Adrenal gland (tissue), 12 donors: Measurements from ENCODE around the gene SEPTIN12. TPM values are rescaled to one million over a fixed set of nuclear protein-coding genes. Genes with fewer than 3 reads are reported as not detected.
A peak's percentile ranks its signal among the peaks of the same experiment; 100 is the strongest.

ENCODE experiments used
- DNase-seq, 7 donors: peaks; one replicate each; pipeline ENCODE4 v3.0.0-alpha.2; 2019 to 2020
- H3K27ac ChIP-seq, 5 donors: fragments of 200-600 bp; sonication (generic) in 4 of 5; 1 replicate in 3 of 5; 2 replicates in 2 of 5; pipeline versions ENCODE4 v1.5.1 to v1.8.0; 2016 to 2020; ENCODE audit warnings: mild to moderate bottlenecking in 1 of 5
- H3K27me3 ChIP-seq: fragments of 200-600 bp; 2 replicates; pipeline ENCODE4 v1.8.0; 2021
- H3K36me3 ChIP-seq, 2 donors: fragments of 200-600 bp; replicated peaks in 1 of 2; 1 replicate in 1 of 2; 2 replicates in 1 of 2; pipeline versions ENCODE4 v1.5.1 to v1.8.0; 2018 to 2022
- H3K4me1 ChIP-seq, 2 donors: fragments of 200-600 bp; replicated peaks in 1 of 2; 1 replicate in 1 of 2; 2 replicates in 1 of 2; pipeline versions ENCODE4 v1.5.1 to v1.8.0; 2018 to 2021
- H3K4me3 ChIP-seq, 4 donors: fragments of 200-600 bp; sonication (generic) in 3 of 4; one replicate each; pipeline ENCODE4 v1.5.1; 2016 to 2018
- H3K9me3 ChIP-seq, 3 donors: fragments of 200-600 bp; sonication (generic) in 1 of 3; replicated peaks in 1 of 3; 1 replicate in 2 of 3; 2 replicates in 1 of 3; pipeline versions ENCODE4 v1.5.1 to v1.8.0; 2016 to 2021
- CTCF ChIP-seq, 6 experiments: fragments of 450-650 bp in 4 of 6; fragments of 200-600 bp in 2 of 6; sonication (generic) in 1 of 6; IDR thresholded peaks; 1 replicate in 5 of 6; 2 replicates in 1 of 6; pipeline versions ENCODE4 v1.5.1 to v1.8.0; 2016 to 2021; ENCODE audit warnings: antibody characterized with exemption in 6 of 6, mild to moderate bottlenecking in 2 of 6, moderate library complexity in 1 of 6
- POLR2A ChIP-seq, 2 donors: fragments of 450-650 bp; IDR thresholded peaks; one replicate each; pipeline ENCODE4 v1.6.1; 2017; ENCODE audit warnings: antibody characterized with exemption in 2 of 2, mild to moderate bottlenecking in 2 of 2, moderate library complexity in 1 of 2
- WGBS, 4 donors: extraction: QIAGEN DNeasy Blood & Tissue Kit in 2 of 4; methylation state at CpG; one replicate each; pipeline versions ENCODE4 v1.1.5 to v1.1.7; 2013 to 2017; 5-methylcytosine and 5-hydroxymethylcytosine counted together
- intact Hi-C, 2 donors: fragments of 100-400 bp; cut with DNase I; formaldehyde crosslinking; loops; one replicate each; pipeline versions ENCODE4 v1.14.1 to v1.15.0; 2022 to 2023
- polyA plus RNA-seq, 3 donors: library from polyadenylated mRNA; stranded (reverse); fragments of 200-250 nt in 2 of 3; fragments of 350-450 nt in 1 of 3; fragmentation: Illumina TruSeq in 1 of 3; extraction: RNeasy Lipid Tissue Mini Kit (QIAGEN cat#74804) in 1 of 3; gene quantifications; one replicate each; pipeline ENCODE4 v1.2.3, GENCODE V29; 2013 to 2014
- total RNA-seq, 9 donors: library from RNA; depleted of rRNA in 4 of 9; stranded (reverse); fragments of >200 nt in 4 of 9; fragments of 120-200 nt in 1 of 9; fragmentation: NEBNext Ultra II Directional in 1 of 9; extraction: Animal tissue kit (Norgen Biotek cat#: 25700) in 1 of 9; gene quantifications; one replicate each; pipeline versions ENCODE4 v1.1.0 to v1.2.4, GENCODE V29; 2013 to 2023
- donor health status: healthy with polysubstance abuse.
- donor health status: Bipolar disorder and iron deficiency.
- donor health status: DM: yes; HTN: yes; CAD: no.
- donor health status: DM: no; HTN: no; CAD: no.
- donor health status: DM: no; HTN: no; CAD: no.
- donor health status: DM: yes; HTN: yes; CAD: no.

Gene SEPTIN12
- total and polyA plus RNA-seq, 12 donors: 1.1 TPM; not detected in 11

- TF ChIP-seq CTCF (IDR thresholded peaks at IDR 0.05) (no peak), POLR2A (IDR thresholded peaks at IDR 0.05) (no peak)
- H3K27ac ChIP-seq: peak overlapping the region in 3 of 5 donors; percentile 17 to 70 (median 54)
- no peak overlapping the region for H3K4me3 ChIP-seq
- peak; percentile 35 to 83 (median 75) for DNase-seq
- 49 to 62% (median 57%) methylated on average over 6 to 10 of the region's 10 CpGs for WGBS, 4 donors
- peaks cover 8 to 12% of the 10 kb centered on the region in 2 donors for H3K4me1 ChIP-seq
- peaks cover 0 to 98% of the 10 kb centered on the region in 2 donors for H3K36me3 ChIP-seq
- no peaks in the 10 kb centered on the region for H3K27me3 ChIP-seq
- H3K9me3 ChIP-seq: no peaks in the 10 kb centered on the region
- intact Hi-C loops: no loop called here
Observed at GRCh38 chr16:4826980-4827379, 38.8 kb upstream of the SEPTIN12 start.

- H3K27ac ChIP-seq: peak overlapping the region in 3 of 5 donors; percentile 17 to 70 (median 54)
- no peak for DNase-seq
- H3K36me3 ChIP-seq: peaks cover 0 to 98% of the 10 kb centered on the region in 2 donors
- WGBS, 4 donors: 94 to 98% (median 96%) methylated on average over 4 of the region's 4 CpGs
- H3K4me3 ChIP-seq: no peak overlapping the region
- TF ChIP-seq POLR2A (IDR thresholded peaks at IDR 0.05) (no peak), CTCF (IDR thresholded peaks at IDR 0.05) (no peak)
- peaks cover 8 to 12% of the 10 kb centered on the region in 2 donors for H3K4me1 ChIP-seq
- intact Hi-C loops: no loop called here
- no peaks in the 10 kb centered on the region for H3K27me3 ChIP-seq
- no peaks in the 10 kb centered on the region for H3K9me3 ChIP-seq
Observed at GRCh38 chr16:4826526-4826925, 38.4 kb upstream of the SEPTIN12 start.

- no peak overlapping the region for H3K4me3 ChIP-seq
- TF ChIP-seq CTCF (IDR thresholded peaks at IDR 0.05): no peak
- no peak for TF ChIP-seq POLR2A (IDR thresholded peaks at IDR 0.05)
- 83 to 85% (median 83%) methylated on average over 8 of the region's 8 CpGs for WGBS, 4 donors
- peaks cover 0 to 98% of the 10 kb centered on the region in 2 donors for H3K36me3 ChIP-seq
- H3K4me1 ChIP-seq: peaks cover 8 to 12% of the 10 kb centered on the region in 2 donors
- DNase-seq: no peak
- no peaks in the 10 kb centered on the region for H3K27me3 ChIP-seq
- intact Hi-C loops: no loop called here
- no peaks in the 10 kb centered on the region for H3K9me3 ChIP-seq
- H3K27ac ChIP-seq: no peak overlapping the region
Observed at GRCh38 chr16:4825196-4825595, 37.1 kb upstream of the SEPTIN12 start.

GRCh38 chr16:4820652-4821051 lies 32.5 kb upstream of the SEPTIN12 start:
- Histone ChIP-seq H3K9me3 (no peaks in the 10 kb centered on the region), H3K27ac (no peak overlapping the region), H3K36me3 (peaks cover 0 to 97% of the 10 kb centered on the region in 2 donors), H3K27me3 (no peaks in the 10 kb centered on the region), H3K4me3 (no peak overlapping the region), H3K4me1 (no peaks in the 10 kb centered on the region)
- TF ChIP-seq CTCF (IDR thresholded peaks at IDR 0.05) (no peak), POLR2A (IDR thresholded peaks at IDR 0.05) (no peak)
- intact Hi-C loops: no loop called here
- WGBS, 4 donors: 89 to 93% (median 91%) methylated on average over 5 to 6 of the region's 6 CpGs
- DNase-seq: no peak
